Pancreas (tissue), 10 donors: Measurements from ENCODE around the gene GNAQ. TPM values are rescaled to one million over a fixed set of nuclear protein-coding genes. Genes with fewer than 3 reads are reported as not detected.

Source experiments
- ATAC-seq, 4 donors: fragments of 200-7000 bp; cut with Tn5 transposase; one replicate each; pipeline versions ENCODE4 v1.8.0 to v1.9.1; 2020; ENCODE audit warnings: mild to moderate bottlenecking in 4 of 4, moderate library complexity in 4 of 4
- DNase-seq, 6 donors: peaks; one replicate each; pipeline ENCODE4 v3.0.0-alpha.2; 2020
- FAIRE-seq: peaks from 2 replicates; lab custom pipeline; 2012; peaks lifted over from hg19 to GRCh38; lab: Jason Lieb, UNC
- H3K27ac ChIP-seq, 4 donors: fragments of 200-600 bp; sonication (generic); 1 replicate in 3 of 4; 2 replicates in 1 of 4; pipeline versions ENCODE4 v1.5.0 to v1.8.0; 2020
- H3K27me3 ChIP-seq, 4 donors: fragments of 200-600 bp; one replicate each; pipeline ENCODE4 v1.8.0; 2021
- H3K36me3 ChIP-seq, 3 donors: fragments of 200-600 bp; sonication (generic) in 1 of 3; one replicate each; pipeline versions ENCODE4 v1.5.0 to v1.8.0; 2020 to 2021
- H3K4me1 ChIP-seq, 3 donors: fragments of 200-600 bp; one replicate each; pipeline ENCODE4 v1.8.0; 2021
- H3K4me3 ChIP-seq, 4 donors: fragments of 200-600 bp; sonication (generic) in 2 of 4; one replicate each; pipeline versions ENCODE4 v1.5.0 to v1.8.0; 2020 to 2021
- H3K9me3 ChIP-seq, 4 donors: fragments of 200-600 bp; one replicate each; pipeline ENCODE4 v1.8.0; 2021
- WGBS, 2 donors: extraction: QIAGEN DNeasy Blood & Tissue Kit; methylation state at CpG; one replicate each; pipeline ENCODE4 v1.1.7; 2013; 5-methylcytosine and 5-hydroxymethylcytosine counted together
- intact Hi-C, 3 donors: fragments of 100-400 bp; cut with DNase I; formaldehyde crosslinking; loops; one replicate each; pipeline versions ENCODE4 v1.11.1 to v1.14.2; 2022
- polyA plus RNA-seq, 2 donors: library from polyadenylated mRNA; stranded (reverse); fragments of 200-250 nt; gene quantifications; one replicate each; pipeline ENCODE4 v1.2.3, GENCODE V29; 2013
- total RNA-seq, 6 donors: library from RNA; stranded (reverse); fragmentation: NEBNext Ultra II Directional in 4 of 6; extraction: Animal tissue kit (Norgen Biotek cat#: 25700) in 4 of 6; gene quantifications; one replicate each; pipeline versions ENCODE4 v1.2.1 to v1.2.4, GENCODE V29; 2021 to 2023
- TF ChIP-seq, protein P1 (sequence below), 4 donors: fragments of 200-600 bp; sonication (generic) in 3 of 4; IDR thresholded peaks; one replicate each; pipeline versions ENCODE4 v1.5.0 to v1.8.0; 2021; ENCODE audit warnings: antibody characterized with exemption in 4 of 4
- donor health status: healthy with polysubstance abuse.
- donor health status: DM: no; HTN: no; CAD: no; lungs with moderate emphysema.
- donor health status: DM: no; HTN: no; CAD: no.
- donor health status: control.
- donor health status: control.
- donor health status: Bipolar disorder and iron deficiency.
- donor health status: DM: yes; HTN: yes; CAD: no.
- donor health status: DM: no; HTN: no; CAD: no.
- donor health status: DM: no; HTN: no; CAD: no.
- donor health status: DM: yes; HTN: yes; CAD: no.

Gene GNAQ
- total and polyA plus RNA-seq, 8 donors, result 6.7 to 33.8 (median 18.2) TPM

DNA sequence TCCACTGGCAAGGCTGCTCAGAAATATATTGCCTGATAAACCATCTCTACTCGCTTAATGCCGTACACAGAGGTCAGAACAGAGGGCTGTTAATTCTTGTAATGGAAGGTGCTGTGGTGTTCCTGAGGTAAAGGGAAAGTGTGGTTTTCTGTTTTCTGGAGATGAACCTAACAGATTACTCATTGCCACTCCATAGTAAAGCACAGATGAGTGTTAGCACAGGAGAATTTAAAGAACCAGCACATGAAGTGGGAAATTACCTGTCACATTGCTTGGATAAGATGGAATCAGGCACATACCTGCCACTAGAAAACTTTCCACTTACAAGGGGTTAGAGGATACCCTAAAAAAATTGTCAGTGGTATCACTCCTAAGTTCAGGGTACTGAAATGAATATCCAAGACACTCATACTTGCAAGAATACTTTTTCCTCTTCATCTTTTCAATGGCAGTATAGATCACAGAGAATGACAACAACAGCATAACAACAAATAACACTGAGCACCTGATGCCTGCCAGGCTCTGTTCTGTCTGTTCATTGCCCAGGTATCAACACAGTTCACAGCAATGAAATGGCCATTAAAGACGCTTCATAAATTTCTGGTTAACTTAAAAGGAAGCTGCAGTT is 230.6 kb downstream of the GNAQ start:
- WGBS, 2 donors, result 96 to 97% methylated on average over 3 of the region's 3 CpGs
- H3K36me3 ChIP-seq, result no peaks in the 10 kb centered on the region

DNA sequence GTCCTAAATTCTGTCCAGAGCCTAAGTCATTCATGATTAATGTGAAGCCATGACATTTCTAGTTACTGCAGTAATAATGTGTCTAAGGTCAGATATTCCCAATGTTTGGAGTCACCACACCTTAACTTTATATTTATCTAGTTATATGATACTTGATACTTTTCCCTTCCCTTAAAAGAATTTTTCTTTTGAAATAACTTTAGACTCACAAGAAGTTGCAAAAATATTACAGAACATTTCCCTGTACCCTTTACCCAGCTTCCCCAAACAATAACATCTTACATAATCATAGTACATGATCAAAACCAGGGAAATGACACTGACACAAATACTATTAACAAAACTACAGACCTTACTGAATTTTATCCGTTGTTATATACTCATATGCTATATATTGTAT is 233.5 kb downstream of the GNAQ start:
- no peak for FAIRE-seq
- H3K27ac ChIP-seq, result no peak overlapping the region

More for the DNA sequence above, 230.6 kb downstream of the GNAQ start:
- Histone ChIP-seq H3K4me3 (no peak overlapping the region), H3K27ac (no peak overlapping the region), H3K27me3 (no peaks in the 10 kb centered on the region), H3K9me3 (no peaks in the 10 kb centered on the region), H3K4me1 (peaks cover 0 to 3% (median 0%) of the 10 kb centered on the region in 3 donors)
- FAIRE-seq, result no peak
- DNase-seq, result no peak
- intact Hi-C loops, result no loop called here
- TF ChIP-seq, protein P1, sequence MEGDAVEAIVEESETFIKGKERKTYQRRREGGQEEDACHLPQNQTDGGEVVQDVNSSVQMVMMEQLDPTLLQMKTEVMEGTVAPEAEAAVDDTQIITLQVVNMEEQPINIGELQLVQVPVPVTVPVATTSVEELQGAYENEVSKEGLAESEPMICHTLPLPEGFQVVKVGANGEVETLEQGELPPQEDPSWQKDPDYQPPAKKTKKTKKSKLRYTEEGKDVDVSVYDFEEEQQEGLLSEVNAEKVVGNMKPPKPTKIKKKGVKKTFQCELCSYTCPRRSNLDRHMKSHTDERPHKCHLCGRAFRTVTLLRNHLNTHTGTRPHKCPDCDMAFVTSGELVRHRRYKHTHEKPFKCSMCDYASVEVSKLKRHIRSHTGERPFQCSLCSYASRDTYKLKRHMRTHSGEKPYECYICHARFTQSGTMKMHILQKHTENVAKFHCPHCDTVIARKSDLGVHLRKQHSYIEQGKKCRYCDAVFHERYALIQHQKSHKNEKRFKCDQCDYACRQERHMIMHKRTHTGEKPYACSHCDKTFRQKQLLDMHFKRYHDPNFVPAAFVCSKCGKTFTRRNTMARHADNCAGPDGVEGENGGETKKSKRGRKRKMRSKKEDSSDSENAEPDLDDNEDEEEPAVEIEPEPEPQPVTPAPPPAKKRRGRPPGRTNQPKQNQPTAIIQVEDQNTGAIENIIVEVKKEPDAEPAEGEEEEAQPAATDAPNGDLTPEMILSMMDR (IDR thresholded peaks at IDR 0.05), result no peak
- ATAC-seq, result no peak

DNA sequence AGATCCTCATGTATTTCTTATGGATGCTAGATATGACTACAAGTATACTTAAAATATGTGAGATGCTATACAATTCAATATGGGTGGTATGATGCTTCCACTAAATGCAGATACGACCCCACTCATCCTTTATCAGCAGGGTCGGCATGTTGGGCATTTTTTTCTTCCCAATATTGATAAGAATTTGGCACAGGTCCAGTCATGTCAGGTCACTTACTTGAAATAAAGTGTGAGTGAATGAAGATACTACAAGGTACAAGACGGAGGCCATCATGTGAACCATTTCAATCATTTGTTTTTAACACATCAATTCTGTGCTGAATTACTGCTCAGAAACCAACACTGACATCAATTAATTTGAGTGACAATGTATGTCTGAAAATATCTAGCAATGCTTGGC is 236.6 kb downstream of the GNAQ start:
- no peaks in the 10 kb centered on the region for H3K4me1 ChIP-seq
- H3K9me3 ChIP-seq, result no peaks in the 10 kb centered on the region
- H3K36me3 ChIP-seq, result no peaks in the 10 kb centered on the region
- intact Hi-C loops, result no loop called here
- WGBS, 2 donors, result 64 to 67% methylated on average over 3 of the region's 3 CpGs
- H3K27ac ChIP-seq, result no peak overlapping the region
- DNase-seq, result no peak
- TF ChIP-seq, protein P1 (IDR thresholded peaks at IDR 0.05), result no peak
- FAIRE-seq, result no peak
- ATAC-seq, result no peak
- no peaks in the 10 kb centered on the region for H3K27me3 ChIP-seq
- no peak overlapping the region for H3K4me3 ChIP-seq

More for the DNA sequence above, 233.5 kb downstream of the GNAQ start:
- ATAC-seq (no peak), DNase-seq (no peak)
- H3K4me3 ChIP-seq, result no peak overlapping the region
- intact Hi-C loops, result no loop called here
- 86% methylated on average over 1 of the region's 1 CpG for WGBS, 2 donors
- TF ChIP-seq, protein P1 (IDR thresholded peaks at IDR 0.05), result no peak
- peaks cover 0 to 3% (median 0%) of the 10 kb centered on the region in 3 donors for H3K4me1 ChIP-seq
- H3K36me3 ChIP-seq, result no peaks in the 10 kb centered on the region
- no peaks in the 10 kb centered on the region for H3K9me3 ChIP-seq
- no peaks in the 10 kb centered on the region for H3K27me3 ChIP-seq

DNA sequence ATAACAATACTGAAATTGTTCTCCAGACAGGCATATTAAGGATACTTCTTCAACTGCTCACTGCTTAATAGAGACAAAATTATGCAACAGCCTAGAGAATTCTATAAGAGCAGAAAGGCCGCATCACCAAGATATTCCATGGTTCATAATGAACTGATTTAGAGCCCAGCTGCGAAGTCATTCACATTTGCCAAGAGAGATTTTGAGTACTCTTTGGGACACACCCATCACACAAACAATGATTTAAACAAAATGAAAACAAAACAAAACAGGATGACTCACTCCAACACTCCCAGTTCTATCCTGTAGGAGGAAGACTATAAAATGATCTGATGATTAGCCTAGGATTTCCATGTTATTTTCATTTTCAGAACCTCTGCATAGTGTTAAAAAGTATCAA is 237.8 kb downstream of the GNAQ start:
- TF ChIP-seq, protein P1 (IDR thresholded peaks at IDR 0.05), result no peak
- no peak for DNase-seq
- no peak for FAIRE-seq
- no peak overlapping the region for H3K27ac ChIP-seq
- no peaks in the 10 kb centered on the region for H3K9me3 ChIP-seq
- intact Hi-C loops, result no loop called here
- no peaks in the 10 kb centered on the region for H3K36me3 ChIP-seq
- 88 to 97% methylated on average over 2 of the region's 2 CpGs for WGBS, 2 donors
- no peak for ATAC-seq
- no peaks in the 10 kb centered on the region for H3K4me1 ChIP-seq
- no peaks in the 10 kb centered on the region for H3K27me3 ChIP-seq
- no peak overlapping the region for H3K4me3 ChIP-seq

DNA sequence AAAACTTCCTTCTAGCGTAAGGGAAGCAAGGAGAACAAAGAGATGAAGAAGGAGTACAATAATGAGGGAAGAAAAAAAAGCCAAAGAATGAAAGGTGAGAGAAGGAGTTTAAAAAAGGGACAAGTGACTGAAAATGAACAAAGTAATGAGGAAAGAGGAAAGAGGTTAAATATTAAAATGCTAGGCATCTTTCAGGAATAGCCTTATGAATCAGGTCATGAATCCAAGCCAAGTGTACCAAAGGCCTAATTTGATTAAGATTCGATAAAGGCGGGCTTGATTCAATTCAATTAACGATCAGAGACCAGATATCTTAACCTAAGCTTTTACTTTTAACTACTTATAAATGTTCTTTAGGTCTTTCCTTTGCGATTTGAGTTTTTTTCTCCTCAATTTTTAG is 241.7 kb downstream of the GNAQ start:
- no peaks in the 10 kb centered on the region for H3K27me3 ChIP-seq
- no peak overlapping the region for H3K4me3 ChIP-seq
- no peaks in the 10 kb centered on the region for H3K36me3 ChIP-seq
- H3K4me1 ChIP-seq, result no peaks in the 10 kb centered on the region
- TF ChIP-seq, protein P1 (IDR thresholded peaks at IDR 0.05), result no peak
- DNase-seq (no peak), ATAC-seq (no peak), FAIRE-seq (no peak)
- H3K27ac ChIP-seq, result no peak overlapping the region
- intact Hi-C loops, result no loop called here
- H3K9me3 ChIP-seq, result no peaks in the 10 kb centered on the region
- 80 to 81% methylated on average over 5 of the region's 5 CpGs for WGBS, 2 donors
